ENCODE measurements around the gene CAMTA1.

CAMTA1 gene

DNA sequence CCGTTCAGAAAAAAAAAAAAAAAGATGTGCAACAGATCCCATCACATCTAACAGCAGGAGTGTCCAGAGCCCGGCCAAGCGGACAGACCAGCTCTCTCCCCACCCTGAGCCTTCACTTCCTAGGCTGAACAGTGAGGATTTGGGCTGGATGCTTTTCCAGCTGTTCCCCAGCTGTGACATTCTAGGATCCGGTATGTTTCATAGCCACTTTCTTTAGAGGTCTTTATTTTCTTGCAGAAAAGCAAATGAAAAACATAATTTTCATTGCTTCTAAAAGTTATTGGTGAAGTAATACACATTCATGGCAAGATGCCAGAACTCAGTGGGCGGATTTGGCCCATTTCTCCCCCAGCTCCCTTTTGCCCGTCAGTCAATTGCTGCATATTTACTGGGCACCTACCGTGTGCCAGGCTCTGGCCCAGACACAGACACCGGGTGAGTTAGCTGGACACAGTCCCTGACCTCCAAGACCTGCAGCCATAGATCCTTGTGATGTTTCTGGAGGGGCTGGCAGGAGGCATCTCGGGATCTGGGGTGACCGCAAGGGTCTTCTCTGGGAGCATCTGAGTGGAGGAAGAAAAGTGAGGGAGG, 772.1 kb downstream of the CAMTA1 start:
- DNase-seq = no peak

GRCh38 chr1:7558041-7558461, 772.8 kb downstream of the CAMTA1 start:
- no peak for DNase-seq

DNA sequence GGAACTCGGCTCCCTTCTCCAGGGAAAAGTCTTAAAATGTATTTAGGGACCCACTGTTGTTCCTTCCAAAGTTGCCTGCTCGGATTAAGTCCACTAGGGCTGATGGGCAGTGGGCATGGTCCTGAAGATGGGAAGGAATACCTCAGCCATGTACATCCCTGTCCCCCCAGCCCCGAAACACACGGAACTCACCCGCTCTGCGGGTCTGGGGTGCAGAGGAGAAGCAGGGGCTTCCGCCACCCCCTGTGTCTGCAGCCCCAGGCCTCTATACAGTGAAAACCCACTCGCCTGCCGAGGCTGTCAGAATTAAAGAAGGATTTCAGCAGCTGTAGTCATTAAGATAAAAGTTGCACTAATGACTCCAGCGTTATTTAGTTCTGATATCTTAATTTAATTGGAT, 773.2 kb downstream of the CAMTA1 start:
- DNase-seq = no peak

DNA sequence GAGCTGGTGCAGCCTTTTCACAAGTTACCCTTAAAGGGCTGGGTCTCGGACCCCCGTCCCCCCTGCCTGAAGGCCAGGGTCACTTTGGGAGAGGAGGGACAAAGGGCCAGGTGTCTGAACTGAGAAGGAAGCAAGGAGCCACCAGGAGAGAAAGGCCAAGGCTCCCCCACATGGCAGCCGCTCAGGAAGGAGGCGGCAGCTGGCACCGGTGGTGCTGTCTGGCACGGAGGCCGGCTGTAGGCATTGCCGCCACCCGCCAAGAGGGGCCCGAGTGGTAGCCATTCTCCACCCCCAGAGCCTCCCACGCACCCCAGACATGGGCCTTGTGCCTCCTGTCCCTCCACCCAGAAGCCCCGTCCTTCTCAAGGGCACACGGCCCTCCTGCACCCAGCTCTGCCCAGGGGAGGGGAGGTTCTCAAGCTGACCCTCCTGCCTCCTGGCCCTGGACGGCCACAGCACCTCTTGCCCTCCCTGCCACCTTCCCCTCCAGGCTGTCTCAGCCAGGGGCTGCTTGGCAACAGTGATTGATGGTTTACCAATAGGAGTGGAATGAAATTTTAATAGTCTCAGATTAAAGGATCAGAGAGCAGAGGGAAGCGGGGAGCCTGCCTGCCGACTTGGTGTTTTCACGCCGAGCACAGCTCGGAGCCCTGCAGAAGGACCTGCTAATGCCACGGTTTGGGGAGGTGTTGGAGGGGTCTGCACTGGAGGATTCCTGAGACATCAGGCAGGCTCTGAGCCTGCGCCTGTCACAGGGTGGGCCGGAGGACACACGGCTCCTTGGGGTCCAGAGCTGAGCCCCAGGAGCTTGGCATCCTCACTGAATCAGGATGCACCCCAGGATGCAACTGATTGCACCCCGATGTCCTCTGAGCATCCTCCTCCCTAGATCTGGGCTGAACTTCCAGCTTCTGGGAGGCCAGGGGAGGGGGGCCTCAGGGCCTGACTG, 773.9 kb downstream of the CAMTA1 start:
- no peak for DNase-seq

GRCh38 chr1:7560128-7560527, 774.9 kb downstream of the CAMTA1 start:
- DNase-seq = no peak

- DNase-seq = no peak
Measured at GRCh38 chr1:7560601-7561181, 775.4 kb downstream of the CAMTA1 start.

GRCh38 chr1:7561331-7561921, 776.2 kb downstream of the CAMTA1 start:
- no peak for DNase-seq

GRCh38 chr1:7561936-7562728, 776.9 kb downstream of the CAMTA1 start:
- DNase-seq = no peak

GRCh38 chr1:7562729-7563605, 777.7 kb downstream of the CAMTA1 start:
- DNase-seq = no peak

DNA sequence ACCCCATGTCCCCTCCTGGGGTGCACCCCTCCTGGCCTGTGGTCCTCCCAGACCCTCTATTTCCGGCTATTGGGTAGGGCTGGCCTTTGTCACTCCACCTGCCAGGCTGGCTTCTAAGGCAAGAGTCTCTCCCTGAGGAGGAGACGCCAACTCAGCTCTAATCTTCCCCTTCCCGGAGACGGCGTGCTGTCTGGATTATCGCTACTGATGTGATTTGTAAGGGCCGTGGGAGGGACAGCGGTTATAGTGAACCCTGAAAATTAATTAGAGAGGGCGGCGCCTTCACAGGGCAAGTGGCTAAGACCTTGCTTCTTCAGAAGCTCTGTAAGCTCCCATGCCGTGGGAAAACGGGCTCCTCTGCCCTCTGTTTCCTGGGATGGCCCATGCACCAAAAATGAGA, 778.9 kb downstream of the CAMTA1 start:
- DNase-seq = no peak

- DNase-seq = no peak
Measured at GRCh38 chr1:7565099-7565750, 780.0 kb downstream of the CAMTA1 start.

GRCh38 chr1:7566417-7567375, 781.4 kb downstream of the CAMTA1 start:
- DNase-seq = no peak

GRCh38 chr1:7567376-7567775, 782.1 kb downstream of the CAMTA1 start:
- DNase-seq = no peak

- no peak for DNase-seq
Measured at GRCh38 chr1:7568053-7568452, 782.8 kb downstream of the CAMTA1 start.

DNA sequence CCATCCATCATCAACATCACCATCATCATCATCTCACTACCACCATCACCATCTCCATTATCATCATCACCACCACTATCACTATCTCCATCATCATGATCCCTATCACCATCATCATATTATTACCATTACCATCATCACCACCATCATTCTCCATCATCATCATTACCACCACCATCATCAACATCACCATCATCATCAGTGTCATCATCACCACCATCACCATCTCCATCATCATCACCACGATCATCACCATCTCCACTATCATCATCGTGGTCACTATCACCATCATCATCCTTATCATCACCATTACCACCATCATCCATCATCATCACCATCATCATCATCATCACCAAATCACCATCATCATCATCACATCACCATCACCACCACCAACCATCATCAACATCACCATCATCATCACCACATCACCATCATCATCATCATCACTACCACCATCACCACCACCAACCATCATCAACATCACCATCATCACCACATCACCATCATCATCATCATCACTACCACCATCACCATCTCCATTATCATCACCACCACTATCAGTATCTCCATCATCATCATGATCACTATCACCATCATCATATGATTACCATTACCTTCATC, 783.8 kb downstream of the CAMTA1 start:
- no peak for DNase-seq

DNA sequence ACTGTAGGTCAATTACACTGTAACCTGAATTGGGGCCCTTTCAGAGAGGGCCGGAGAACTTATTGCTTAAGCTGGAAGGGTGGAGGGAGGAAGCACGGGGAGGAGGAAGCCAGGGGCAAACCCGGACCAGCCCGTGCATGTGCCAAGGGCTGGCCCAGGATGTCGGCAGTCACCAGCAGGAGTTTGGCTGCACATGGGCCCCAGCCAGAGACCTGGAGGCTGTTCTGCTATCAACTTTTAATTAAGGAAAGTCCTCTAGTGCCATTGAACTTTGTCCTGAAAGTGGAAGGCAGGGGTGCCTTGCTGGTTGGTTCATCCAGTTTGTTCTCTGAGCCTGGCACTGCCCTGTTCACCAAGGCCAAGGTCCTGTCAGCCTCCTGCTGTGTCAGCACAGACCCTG, 785.1 kb downstream of the CAMTA1 start:
- DNase-seq = no peak

DNA sequence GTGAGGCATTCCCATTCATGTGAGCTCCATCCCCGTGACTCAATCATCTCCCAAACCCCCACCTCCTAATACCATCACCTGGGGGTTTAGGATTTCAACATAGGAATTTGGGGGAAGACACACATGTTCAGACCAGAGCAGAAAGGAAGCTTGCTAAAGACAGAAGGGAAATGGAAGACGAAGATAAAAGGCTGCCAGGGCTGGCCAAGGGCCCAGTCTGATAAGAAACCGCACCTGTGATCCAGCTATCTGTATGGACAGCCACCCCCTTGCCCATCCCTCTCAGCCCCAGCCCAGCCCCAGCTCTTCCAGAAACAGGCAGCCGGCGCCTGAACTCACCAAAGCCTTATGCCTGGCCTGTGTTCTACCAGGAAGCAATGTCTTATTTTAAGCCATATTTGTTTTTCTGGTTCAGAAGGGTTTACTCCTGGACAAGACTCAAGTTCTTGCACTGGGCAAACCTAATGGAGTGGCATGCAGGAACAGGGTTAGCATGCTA, 787.4 kb downstream of the CAMTA1 start:
- no peak for DNase-seq

DNA sequence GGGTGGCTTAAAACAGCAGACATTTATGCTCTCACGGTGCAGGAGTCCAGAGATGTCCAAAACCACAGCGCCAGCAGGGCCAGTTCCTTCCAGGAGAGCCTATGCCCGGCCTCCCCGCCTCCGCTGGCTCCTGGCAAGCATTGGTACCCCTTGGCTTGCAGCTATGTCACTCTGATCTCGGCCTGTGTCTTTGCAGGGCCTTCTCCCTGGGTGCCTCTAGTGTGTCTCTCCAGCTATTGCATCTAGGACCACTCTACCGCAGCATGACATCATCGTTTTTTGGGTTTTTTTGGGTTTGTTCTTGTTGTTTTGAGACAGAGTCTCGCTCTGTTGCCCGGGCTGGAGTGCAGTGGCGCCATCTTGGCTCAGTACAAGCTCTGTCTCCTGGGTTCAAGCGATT, 788.2 kb downstream of the CAMTA1 start:
- no peak for DNase-seq
